Activated CD4-positive, alpha-beta T cell treated with anti-CD3 and anti-CD28 coated beads, Interleukin-2, amount 10 ng/mL, durations not matched to agents 7 days and 5 days (primary cell): ENCODE measurements around the gene SCN4B. TPM values are rescaled to one million over a fixed set of nuclear protein-coding genes. Genes with fewer than 3 reads are reported as not detected.

Experiments
- CTCF ChIA-PET: fragments of 350-600 bp; sonication (Branson Sonifier 250); formaldehyde crosslinking; loops from one replicate; lab custom pipeline; 2021; ENCODE audit warnings: antibody characterized with exemption; lab: Charles Lee
- POLR2A ChIA-PET: fragments of 350-600 bp; sonication (Branson Sonifier 250); formaldehyde crosslinking; loops from one replicate; lab custom pipeline; 2021; ENCODE audit warnings: antibody characterized with exemption; lab: Charles Lee
- DNase-seq: peaks from one replicate; pipeline ENCODE4 v3.0.0-alpha.2; 2020
- H3K27ac Mint-ChIP-seq: one replicate; pipeline ENCODE4 v1.8.0; 2021; ENCODE audit warnings: mild to moderate bottlenecking, moderate library complexity, mixed read lengths
- H3K27me3 Mint-ChIP-seq: one replicate; pipeline ENCODE4 v1.8.0; 2021; ENCODE audit warnings: mixed read lengths
- H3K36me3 Mint-ChIP-seq: one replicate; pipeline ENCODE4 v1.8.0; 2021; ENCODE audit warnings: low read depth, mixed read lengths
- H3K4me1 Mint-ChIP-seq: one replicate; pipeline ENCODE4 v1.8.0; 2021; ENCODE audit warnings: mixed read lengths
- H3K4me3 Mint-ChIP-seq: one replicate; pipeline ENCODE4 v1.8.0; 2021; ENCODE audit warnings: mild to moderate bottlenecking, moderate library complexity, mixed read lengths
- H3K9me3 Mint-ChIP-seq: one replicate; pipeline ENCODE4 v1.8.0; 2021; ENCODE audit warnings: mixed read lengths
- total RNA-seq, 2 experiments: library from RNA; stranded (reverse); gene quantifications; one replicate each; pipeline ENCODE4 v1.2.3, GENCODE V29; 2021

The SCN4B gene
- total RNA-seq, 2 experiments from 2014 or later = 0.10 TPM; not detected in 1

DNA sequence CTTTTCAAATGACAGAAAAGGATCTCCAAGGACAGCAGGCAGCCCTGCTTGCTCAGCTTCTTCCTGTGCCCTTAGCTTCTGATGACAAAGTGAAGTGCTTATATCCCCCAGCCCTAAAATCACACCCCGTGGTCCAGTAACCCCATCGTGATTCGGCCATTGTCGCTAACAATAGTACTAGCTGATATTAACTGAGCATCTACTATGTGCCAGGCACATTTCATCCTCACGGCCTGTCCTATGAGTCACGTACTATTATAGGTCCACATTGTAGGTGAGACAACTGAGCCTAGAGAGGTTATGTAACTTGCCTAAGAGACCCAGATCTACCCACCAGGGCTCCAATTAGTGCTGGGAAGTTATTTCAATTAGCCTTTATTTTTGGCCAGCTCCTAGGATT, 6.1 kb downstream of the SCN4B start:
- Mint-ChIP-seq H3K4me3 (peak overlapping the region; percentile 72), H3K9me3 (no peaks in the 10 kb centered on the region), H3K36me3 (no peaks in the 10 kb centered on the region), H3K27me3 (peaks cover 79% of the 10 kb centered on the region), H3K27ac (no peak overlapping the region), H3K4me1 (peaks cover 11% of the 10 kb centered on the region)
- ChIA-PET POLR2A (no interaction called here), CTCF (interaction anchor here (1.0 to 4.8 kb wide), 3 partner anchors 9 to 25 kb away, joined by 5 to 32 read pairs (median 5); no protein-coding TSS in a partner anchor)
- no peak for DNase-seq

DNA sequence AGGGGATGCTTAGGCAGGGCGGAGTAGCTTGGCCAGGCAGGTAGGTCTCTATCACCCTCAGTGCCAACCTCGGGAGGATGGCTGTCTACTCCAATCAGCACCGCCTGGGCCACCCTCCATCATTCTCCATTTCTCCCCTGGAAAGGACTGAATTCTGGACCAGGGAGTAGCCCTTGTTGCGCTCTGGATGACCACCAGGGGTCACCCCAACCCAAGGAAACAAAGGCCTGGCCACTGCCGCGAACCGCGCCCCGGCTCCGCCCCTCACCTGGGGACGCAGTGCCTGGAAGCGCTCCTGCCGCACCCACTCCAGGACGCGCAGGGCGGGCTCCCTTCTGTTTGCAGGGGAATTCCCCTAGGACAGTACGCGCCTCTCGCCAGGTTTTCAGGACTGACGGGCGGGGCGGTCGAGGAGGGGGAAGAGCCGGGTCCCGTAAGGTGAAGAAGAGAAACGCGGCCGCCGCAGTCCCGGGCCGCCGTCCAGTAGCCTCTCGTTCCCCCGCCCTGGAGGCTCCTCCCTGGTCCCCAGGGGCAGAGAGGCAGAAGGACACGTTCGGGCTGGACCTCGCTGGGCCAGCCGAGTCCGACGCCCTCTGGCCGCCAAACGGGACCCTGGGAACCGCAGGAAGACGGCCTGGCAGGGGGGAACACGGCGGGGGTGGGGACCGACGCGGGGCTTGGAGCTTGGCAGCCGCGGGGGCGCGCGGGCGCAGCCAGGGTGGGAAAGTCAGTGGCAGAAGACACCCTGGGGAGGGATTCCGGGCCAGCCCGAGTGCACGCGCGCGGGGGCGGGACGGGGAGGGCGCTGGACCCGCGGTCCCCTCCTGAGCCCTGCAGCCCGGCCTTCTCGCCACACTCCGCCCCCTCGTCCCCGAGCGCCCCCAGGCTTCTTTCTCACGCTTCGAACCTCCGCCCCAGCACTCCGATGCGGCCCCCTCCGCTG, 7.1 kb downstream of the SCN4B start:
- peak overlapping the region; percentile 74 for H3K4me3 Mint-ChIP-seq
- ChIA-PET POLR2A (no interaction called here), CTCF (interaction anchor here (1.1 to 4.8 kb wide), 6 partner anchors 11 to 175 kb away, joined by 3 to 32 read pairs (median 6); no protein-coding TSS in a partner anchor)
- H3K27me3 Mint-ChIP-seq = peaks cover 73% of the 10 kb centered on the region
- no peaks in the 10 kb centered on the region for H3K36me3 Mint-ChIP-seq
- H3K27ac Mint-ChIP-seq = no peak overlapping the region
- peaks cover 11% of the 10 kb centered on the region for H3K4me1 Mint-ChIP-seq
- DNase-seq = peak; percentile 90
- no peaks in the 10 kb centered on the region for H3K9me3 Mint-ChIP-seq

DNA sequence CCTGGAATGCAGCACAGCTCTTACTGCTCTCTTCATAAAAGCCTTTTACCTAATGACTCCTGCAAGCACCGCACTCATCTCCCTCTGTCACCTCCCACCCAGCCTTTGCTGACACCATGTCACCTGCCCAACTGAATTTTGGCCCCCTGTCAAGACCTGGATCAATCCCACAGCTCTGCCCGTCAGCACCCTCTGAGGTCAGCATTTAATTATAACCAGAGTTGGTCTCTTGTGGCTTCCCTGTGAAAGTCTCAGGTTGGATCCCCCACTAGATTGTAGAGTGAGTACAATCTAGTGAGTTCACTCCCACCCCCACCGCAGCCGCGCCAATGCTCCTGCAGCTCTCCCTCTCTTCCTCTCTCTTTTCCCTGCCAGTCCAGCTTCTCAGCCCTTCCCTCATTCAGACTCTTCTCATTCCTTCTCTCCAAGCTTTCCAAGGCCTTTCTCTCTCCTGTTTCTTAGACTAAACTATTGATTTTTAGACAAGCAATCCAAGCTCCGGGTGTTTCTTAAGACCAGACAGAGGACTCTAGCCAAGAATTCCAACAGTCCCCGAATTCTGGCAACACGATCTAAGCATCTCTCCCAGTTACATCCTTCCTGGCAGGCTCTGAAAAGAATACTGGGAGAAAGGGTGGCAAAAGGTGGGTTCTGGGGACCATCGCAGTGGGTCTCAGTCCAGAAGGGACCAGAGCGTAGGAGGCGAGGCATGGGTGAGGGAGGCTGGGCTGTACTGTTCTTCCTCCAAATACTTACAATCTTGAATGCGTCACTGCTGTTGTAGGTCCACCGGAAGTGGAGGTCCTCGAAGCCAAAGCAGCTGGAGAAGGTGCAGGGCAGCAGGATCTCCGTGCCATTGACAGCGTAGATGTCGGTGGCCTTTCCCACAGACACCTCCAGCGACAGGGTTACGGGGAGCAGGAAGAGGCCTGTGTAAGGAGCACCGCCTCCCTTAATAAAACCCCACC, 8.0 kb downstream of the SCN4B start:
- H3K36me3 Mint-ChIP-seq = no peaks in the 10 kb centered on the region
- ChIA-PET POLR2A (no interaction called here), CTCF (interaction anchor here (1.1 to 4.8 kb wide), 11 partner anchors 10 to 364 kb away, joined by 3 to 32 read pairs (median 5); no protein-coding TSS in a partner anchor)
- H3K4me3 Mint-ChIP-seq = no peak overlapping the region
- H3K9me3 Mint-ChIP-seq = no peaks in the 10 kb centered on the region
- no peak overlapping the region for H3K27ac Mint-ChIP-seq
- H3K4me1 Mint-ChIP-seq = peaks cover 11% of the 10 kb centered on the region
- peaks cover 70% of the 10 kb centered on the region for H3K27me3 Mint-ChIP-seq
- no peak for DNase-seq

DNA sequence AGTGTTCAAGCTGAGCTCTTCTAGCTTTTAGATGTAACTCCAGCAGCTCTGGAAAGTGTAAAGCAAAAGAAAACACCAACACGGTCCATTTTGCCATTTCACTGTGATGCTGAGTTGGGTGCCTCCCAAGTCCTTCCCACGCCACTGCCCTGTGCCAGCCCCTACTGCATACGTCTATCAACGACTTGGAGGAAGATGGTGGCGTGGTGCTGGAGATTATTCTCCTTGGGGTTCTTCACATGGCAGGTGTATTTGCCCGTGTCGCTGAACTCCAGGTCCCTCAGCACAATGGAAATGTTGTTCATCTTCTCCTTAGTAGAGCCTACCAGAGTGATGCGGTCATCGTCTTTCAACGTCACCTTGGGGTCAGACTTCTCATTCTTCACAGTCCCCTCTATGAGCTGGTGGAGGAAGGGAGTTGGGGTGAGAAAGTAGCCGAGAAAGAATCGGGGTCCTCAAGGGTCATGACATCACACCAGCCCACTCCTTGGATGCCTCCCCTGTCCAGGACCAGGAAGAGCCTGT, 8.9 kb downstream of the SCN4B start:
- H3K4me3 Mint-ChIP-seq = no peak overlapping the region
- H3K4me1 Mint-ChIP-seq = peaks cover 11% of the 10 kb centered on the region
- POLR2A ChIA-PET = interaction anchor here (0.8 kb wide), 1 partner anchor 28 kb away, joined by 5 read pairs; no protein-coding TSS in a partner anchor
- no peak overlapping the region for H3K27ac Mint-ChIP-seq
- no peaks in the 10 kb centered on the region for H3K36me3 Mint-ChIP-seq
- CTCF ChIA-PET = interaction anchor here (0.6 to 4.8 kb wide), 10 partner anchors 9 to 365 kb away, joined by 3 to 32 read pairs (median 4); no protein-coding TSS in a partner anchor
- no peaks in the 10 kb centered on the region for H3K9me3 Mint-ChIP-seq
- no peak for DNase-seq
- peaks cover 73% of the 10 kb centered on the region for H3K27me3 Mint-ChIP-seq

DNA sequence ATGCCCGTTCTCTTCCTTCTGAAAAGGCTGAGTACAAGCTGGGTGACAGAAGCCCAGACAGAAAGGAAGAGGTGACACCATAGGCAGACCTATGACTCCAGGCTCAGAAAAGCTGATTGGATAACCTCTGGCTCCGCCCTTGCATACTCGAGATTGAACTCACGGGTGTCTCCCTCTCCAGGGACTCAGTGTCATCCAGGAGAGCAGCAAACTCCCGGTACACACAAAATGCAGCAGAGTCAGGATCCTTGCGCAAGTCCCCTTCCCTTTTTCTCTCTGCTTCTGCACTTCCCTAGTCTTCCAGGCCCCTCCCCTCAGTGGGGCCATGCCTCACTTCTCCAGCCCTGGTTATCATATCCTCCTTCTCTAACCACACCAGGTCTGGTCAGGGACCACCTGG, 9.8 kb downstream of the SCN4B start:
- Mint-ChIP-seq H3K36me3 (no peaks in the 10 kb centered on the region), H3K27me3 (peaks cover 69% of the 10 kb centered on the region), H3K9me3 (no peaks in the 10 kb centered on the region), H3K4me3 (peak overlapping the region; percentile 37), H3K27ac (no peak overlapping the region), H3K4me1 (peaks cover 11% of the 10 kb centered on the region)
- CTCF ChIA-PET = interaction anchor here (0.6 to 4.8 kb wide), 7 partner anchors 9 to 451 kb away, joined by 3 to 32 read pairs (median 6); no protein-coding TSS in a partner anchor
- peak; percentile 38 for DNase-seq
- POLR2A ChIA-PET = interaction anchor here (0.8 kb wide), 1 partner anchor 29 kb away, joined by 5 read pairs; no protein-coding TSS in a partner anchor

DNA sequence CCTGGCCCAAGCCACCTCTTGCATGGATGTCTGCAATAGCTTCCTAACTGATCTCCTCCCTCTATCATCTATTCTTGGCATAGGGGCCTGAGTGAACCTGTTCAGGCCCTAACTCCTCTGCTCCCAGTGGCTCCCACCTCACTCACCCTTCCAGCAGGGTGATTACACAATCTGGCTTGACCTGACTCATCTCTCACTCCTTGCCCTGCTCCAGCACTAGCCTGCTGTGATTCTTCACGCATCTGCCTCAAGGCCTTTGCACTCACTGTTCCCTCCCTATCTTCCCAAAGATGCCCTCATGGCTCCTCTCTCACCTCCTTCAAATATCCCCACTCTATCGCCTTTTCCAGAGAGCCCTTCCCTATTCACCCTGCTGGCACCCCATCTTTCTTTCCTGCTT, 10.5 kb downstream of the SCN4B start:
- no peak for DNase-seq
- H3K4me3 Mint-ChIP-seq = no peak overlapping the region
- H3K27me3 Mint-ChIP-seq = peaks cover 66% of the 10 kb centered on the region
- no peak overlapping the region for H3K27ac Mint-ChIP-seq
- H3K36me3 Mint-ChIP-seq = no peaks in the 10 kb centered on the region
- peaks cover 11% of the 10 kb centered on the region for H3K4me1 Mint-ChIP-seq
- ChIA-PET CTCF (interaction anchor here (0.5 to 4.8 kb wide), 5 partner anchors 11 to 451 kb away, joined by 3 to 32 read pairs (median 3); no protein-coding TSS in a partner anchor), POLR2A (no interaction called here)
- H3K9me3 Mint-ChIP-seq = no peaks in the 10 kb centered on the region

DNA sequence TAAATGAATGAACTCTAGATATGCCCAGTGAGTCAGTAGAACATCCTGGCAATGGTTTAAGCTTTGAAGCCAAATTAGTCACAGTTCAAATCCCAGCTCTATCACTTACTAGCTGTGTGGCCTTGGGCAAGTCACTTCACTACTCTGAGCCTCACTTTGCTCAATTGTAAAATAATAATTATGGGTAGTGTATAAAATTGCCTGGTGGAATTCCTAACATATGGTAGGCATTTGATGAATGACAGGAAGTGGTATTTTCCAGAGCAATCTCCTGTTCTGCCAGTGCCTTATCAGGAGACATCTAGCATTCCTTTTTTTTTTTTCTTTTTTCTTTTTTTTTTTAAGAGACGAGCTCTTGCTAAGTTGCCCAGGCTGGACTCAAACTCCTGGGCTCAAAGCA, 13.0 kb downstream of the SCN4B start:
- no peak overlapping the region for H3K27ac Mint-ChIP-seq
- H3K4me3 Mint-ChIP-seq = no peak overlapping the region
- H3K4me1 Mint-ChIP-seq = peaks cover 8% of the 10 kb centered on the region
- no peak for DNase-seq
- ChIA-PET CTCF (interaction anchor here (1.2 to 2.1 kb wide), 3 partner anchors 10 to 32 kb away, joined by 3 to 10 read pairs (median 4); no protein-coding TSS in a partner anchor), POLR2A (no interaction called here)
- H3K27me3 Mint-ChIP-seq = peaks cover 52% of the 10 kb centered on the region
- H3K9me3 Mint-ChIP-seq = no peaks in the 10 kb centered on the region
- H3K36me3 Mint-ChIP-seq = no peaks in the 10 kb centered on the region

DNA sequence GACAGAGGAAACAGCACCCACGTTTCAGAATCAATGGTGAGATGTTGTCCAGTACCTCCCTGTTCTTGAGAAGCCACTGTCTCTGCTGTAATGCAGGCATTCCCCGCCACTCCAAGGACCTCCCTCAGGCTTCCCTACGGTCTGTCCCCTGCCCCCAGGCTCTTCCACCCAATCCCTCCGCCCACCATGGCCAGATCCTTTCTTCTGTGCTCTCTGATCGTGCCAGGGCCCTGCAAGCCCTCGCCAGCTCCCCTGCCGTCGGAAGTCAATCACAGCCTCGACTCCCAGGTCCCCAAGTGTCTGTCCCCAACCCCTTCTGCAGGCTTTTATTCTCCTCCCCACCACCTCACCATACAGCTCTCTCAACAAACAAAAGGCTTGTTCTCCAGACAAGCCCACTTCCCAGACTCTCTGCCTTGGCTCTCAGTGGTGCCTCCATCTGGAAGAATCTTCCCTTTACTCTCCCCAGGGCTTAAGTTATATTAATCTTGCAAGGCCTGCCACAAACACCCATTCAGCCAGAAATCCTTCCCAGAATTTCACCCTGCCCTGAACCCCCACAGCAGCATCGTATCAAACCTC, 13.7 kb downstream of the SCN4B start:
- no peak overlapping the region for H3K4me3 Mint-ChIP-seq
- no peaks in the 10 kb centered on the region for H3K9me3 Mint-ChIP-seq
- no peak overlapping the region for H3K27ac Mint-ChIP-seq
- H3K27me3 Mint-ChIP-seq = peaks cover 45% of the 10 kb centered on the region
- ChIA-PET CTCF (interaction anchor here (1.5 to 2.1 kb wide), 2 partner anchors 9 to 17 kb away, joined by 4 to 10 read pairs; no protein-coding TSS in a partner anchor), POLR2A (no interaction called here)
- H3K36me3 Mint-ChIP-seq = no peaks in the 10 kb centered on the region
- peaks cover 8% of the 10 kb centered on the region for H3K4me1 Mint-ChIP-seq
- DNase-seq = no peak

DNA sequence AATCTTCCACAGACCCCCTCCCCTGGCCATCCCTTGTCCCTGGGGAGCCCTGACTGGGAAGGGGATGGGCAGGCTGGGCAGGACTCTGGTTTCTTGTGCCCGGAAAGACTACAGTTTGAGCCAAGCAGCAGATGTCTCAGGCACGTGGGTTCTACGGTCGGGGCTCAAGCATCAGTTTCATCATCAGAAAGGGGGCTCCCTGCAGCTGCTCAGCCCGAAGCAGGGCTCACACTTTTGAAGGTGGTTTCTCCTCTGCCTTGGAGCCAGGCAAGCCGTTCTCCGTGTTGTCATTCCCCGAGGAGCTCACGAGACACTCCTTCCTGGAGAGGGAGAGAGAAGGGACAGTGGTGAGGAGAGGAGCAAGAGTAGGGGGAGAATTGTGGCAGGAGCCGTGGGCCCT, 15.8 kb downstream of the SCN4B start:
- no peaks in the 10 kb centered on the region for H3K36me3 Mint-ChIP-seq
- ChIA-PET POLR2A (no interaction called here), CTCF (interaction anchor here (1.2 to 1.4 kb wide), 2 partner anchors 12 to 31 kb away, joined by 3 read pairs; no protein-coding TSS in a partner anchor)
- peaks cover 27% of the 10 kb centered on the region for H3K27me3 Mint-ChIP-seq
- no peak overlapping the region for H3K4me3 Mint-ChIP-seq
- no peaks in the 10 kb centered on the region for H3K4me1 Mint-ChIP-seq
- H3K27ac Mint-ChIP-seq = no peak overlapping the region
- no peak for DNase-seq
- H3K9me3 Mint-ChIP-seq = no peaks in the 10 kb centered on the region

DNA sequence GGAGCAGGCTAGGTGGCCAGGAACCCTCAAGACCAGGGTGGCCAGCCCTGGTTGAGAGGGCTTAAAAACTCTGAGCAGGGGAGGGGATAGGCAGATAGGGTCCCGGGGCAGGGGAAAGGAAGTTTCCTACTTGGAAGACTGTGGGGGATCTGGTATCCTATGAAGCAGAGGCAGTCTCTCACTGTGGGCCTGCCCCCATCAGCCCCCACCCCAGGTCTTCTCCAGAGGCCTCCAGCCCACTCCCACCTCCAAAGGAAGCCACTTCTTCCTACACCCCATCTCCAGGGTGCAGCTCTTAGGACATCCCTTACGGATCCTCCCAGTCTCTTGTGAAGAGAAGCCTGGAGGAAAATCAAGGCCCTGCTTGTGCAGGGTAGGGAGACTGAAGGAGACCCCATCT, 16.3 kb downstream of the SCN4B start:
- Mint-ChIP-seq H3K36me3 (no peaks in the 10 kb centered on the region), H3K27ac (no peak overlapping the region)
- DNase-seq = no peak

DNA sequence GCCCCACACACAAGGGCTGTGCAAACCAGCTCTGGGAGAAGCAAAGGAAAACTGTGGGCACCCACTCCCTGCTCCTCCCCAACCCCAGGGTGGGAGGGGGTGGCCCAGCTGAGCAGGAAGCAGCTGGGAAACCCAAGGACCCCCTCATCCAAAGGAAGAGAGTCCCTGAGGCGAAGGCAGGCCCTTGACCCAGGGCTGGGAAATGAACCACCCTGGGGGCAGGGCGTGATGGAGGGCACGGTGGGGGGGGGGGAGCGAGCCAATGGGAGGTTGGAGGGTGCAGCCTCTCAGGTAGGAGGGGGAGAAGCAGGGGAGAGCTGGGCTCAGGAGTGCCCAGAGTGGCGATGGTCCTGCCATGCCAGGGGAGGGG, 16.8 kb downstream of the SCN4B start:
- no peaks in the 10 kb centered on the region for H3K36me3 Mint-ChIP-seq
- ChIA-PET CTCF (interaction anchor here (0.6 to 1.4 kb wide), 2 partner anchors 11 to 484 kb away, joined by 3 read pairs; no protein-coding TSS in a partner anchor), POLR2A (no interaction called here)
- no peaks in the 10 kb centered on the region for H3K9me3 Mint-ChIP-seq
- H3K27me3 Mint-ChIP-seq = peaks cover 23% of the 10 kb centered on the region
- no peak overlapping the region for H3K4me3 Mint-ChIP-seq
- no peaks in the 10 kb centered on the region for H3K4me1 Mint-ChIP-seq
- H3K27ac Mint-ChIP-seq = no peak overlapping the region
- no peak for DNase-seq

More for the DNA sequence above, 16.3 kb downstream of the SCN4B start:
- Mint-ChIP-seq H3K9me3 (no peaks in the 10 kb centered on the region), H3K4me3 (no peak overlapping the region), H3K27me3 (peaks cover 24% of the 10 kb centered on the region), H3K4me1 (no peaks in the 10 kb centered on the region)
- CTCF ChIA-PET = interaction anchor here (0.6 to 1.4 kb wide), 3 partner anchors 12 to 483 kb away, joined by 3 read pairs; no protein-coding TSS in a partner anchor
- POLR2A ChIA-PET = no interaction called here
